GM12872 (cell line): ENCODE measurements around the gene BLACAT1.

ENCODE experiments used
- TF ChIP-seq, protein P1 (sequence below): IDR thresholded peaks from 3 replicates; pipeline ENCODE4 v1.5.1; 2011; ENCODE audit warnings: low read depth, mild to moderate bottlenecking, low read length, moderate library complexity; ENCODE audit not compliant: insufficient read depth

Gene BLACAT1

DNA sequence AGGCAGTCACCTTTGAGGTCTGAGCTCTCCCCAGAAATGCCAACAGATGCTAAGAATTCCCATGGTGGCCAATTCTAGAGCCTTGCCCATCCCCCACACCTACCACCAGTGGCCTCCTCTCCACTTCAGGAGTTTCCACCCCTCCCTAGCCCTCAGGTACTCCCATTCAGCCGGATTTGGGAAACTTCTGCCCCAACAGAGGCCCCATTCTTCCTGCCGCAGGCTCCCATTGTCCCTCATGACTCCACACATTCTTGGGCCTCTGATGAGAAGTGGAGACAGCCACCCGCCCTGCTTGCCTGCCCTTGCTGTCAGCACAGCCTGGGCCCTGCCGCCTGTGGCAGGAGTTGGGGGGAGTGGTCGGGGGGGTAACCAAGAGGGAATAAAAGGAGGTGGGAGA, 4.6 kb downstream of the BLACAT1 start:
- TF ChIP-seq, protein P1, sequence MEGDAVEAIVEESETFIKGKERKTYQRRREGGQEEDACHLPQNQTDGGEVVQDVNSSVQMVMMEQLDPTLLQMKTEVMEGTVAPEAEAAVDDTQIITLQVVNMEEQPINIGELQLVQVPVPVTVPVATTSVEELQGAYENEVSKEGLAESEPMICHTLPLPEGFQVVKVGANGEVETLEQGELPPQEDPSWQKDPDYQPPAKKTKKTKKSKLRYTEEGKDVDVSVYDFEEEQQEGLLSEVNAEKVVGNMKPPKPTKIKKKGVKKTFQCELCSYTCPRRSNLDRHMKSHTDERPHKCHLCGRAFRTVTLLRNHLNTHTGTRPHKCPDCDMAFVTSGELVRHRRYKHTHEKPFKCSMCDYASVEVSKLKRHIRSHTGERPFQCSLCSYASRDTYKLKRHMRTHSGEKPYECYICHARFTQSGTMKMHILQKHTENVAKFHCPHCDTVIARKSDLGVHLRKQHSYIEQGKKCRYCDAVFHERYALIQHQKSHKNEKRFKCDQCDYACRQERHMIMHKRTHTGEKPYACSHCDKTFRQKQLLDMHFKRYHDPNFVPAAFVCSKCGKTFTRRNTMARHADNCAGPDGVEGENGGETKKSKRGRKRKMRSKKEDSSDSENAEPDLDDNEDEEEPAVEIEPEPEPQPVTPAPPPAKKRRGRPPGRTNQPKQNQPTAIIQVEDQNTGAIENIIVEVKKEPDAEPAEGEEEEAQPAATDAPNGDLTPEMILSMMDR = no peak

DNA sequence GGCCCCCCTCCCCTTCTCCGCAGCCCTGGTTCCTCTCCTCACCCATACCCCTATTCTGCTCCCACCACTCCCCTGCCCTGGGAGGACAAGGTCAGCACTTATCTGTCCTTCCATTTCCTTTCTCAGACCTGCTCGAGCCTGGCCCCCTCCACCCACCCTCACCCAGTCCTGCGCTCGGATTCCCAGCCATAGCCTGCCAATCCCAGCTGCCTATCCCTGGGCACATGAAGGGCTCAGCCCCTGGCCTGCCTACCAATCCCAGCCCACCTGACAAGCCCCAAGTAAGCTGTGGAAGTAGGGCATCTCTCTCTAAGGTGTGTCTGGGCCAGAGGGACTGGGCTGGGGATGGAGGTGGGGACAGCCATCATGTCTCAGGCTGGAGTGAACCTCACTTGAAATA, 5.4 kb downstream of the BLACAT1 start:
- TF ChIP-seq, protein P1 = no peak

DNA sequence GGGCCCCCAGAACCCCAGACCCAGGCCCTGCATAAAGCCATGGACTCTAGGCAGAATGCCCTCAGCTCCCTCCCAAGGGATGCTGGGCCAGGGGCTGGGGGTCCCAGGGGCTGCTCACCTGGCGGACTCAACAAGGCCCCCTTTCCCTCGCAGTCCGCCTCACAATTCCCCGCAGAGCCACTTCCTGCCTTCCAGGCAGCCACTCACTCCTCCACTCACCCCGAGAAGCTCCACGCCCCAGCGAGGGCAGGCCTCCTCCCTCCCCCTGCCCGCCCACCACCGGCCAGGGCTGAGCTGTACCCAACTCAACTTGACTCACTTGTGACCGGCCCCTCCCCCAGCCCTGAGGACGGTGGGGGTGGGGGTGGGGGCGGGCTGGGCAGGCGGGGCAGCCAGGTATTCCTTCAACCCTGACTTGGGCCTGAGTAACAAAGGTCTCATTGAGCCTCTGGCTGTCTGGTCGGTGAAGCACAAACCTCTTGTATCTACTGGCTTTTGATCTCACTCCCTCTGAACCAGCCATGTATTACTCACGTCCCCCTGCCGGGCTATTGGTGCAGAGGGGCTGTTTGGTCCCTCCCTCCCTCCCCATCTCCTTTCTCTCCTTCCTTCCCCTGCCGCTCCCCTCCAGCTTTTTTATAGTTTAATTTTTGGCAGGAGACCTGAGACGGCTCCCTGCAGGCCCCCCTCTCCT, 5.9 kb downstream of the BLACAT1 start:
- TF ChIP-seq, protein P1 = no peak

DNA sequence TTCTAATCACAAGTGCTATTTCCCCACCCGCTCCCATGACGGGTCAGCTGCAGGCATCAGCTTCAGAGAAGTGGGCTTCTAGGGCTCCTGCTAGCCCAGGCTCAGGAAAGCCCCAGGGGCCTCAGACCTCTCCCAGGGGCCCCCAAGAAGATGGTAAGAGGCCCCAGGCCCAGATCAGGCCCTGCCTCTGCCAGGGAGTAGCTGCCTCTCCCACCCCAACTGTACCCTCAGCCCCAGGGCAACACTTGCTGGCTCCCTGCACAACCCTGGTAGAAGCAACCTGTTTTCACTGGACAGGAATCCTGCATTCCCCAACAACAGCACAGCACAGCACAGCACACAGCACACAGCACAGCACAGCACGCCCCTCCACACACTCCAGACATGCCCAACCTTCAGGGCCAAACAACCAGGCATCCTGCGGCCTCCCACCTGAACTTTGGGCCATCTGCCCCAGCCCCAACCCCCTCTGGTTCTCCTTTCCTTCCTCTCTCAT, 6.5 kb downstream of the BLACAT1 start:
- TF ChIP-seq, protein P1 = no peak

DNA sequence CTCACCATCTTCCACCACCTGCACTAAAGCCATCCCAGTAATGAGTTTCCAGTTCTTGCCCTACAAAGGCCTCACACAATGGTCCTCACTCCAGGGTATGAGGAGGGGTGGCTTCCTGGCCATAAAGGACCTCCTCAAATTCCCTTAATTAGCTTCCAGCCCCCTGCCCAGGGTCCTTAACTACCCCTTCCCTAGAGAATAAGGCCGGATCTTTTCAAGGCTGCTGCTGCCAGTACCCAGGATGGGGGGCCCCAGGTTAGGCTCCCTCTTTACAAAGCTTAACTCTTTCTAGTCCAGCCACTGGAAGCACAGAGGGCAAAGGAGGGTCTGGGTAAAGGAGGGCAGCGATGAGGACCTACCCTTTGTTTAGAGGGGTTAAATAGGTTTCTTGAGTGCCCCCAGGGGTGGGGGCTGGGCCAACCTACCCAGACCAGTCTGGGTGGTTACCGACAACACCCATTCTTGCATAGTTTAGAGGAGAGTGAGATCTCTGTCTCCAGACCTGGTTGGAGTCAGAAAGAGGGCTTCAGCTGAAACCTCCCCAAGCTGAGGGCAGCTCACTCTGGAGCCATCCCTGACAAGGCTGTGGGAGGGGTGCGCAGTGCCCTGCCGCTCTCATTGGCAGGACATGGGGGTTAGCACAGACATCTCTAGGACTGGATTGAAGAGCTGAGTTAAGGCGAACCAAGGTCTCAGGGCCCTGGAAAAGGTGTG, 7.1 kb downstream of the BLACAT1 start:
- TF ChIP-seq, protein P1 = no peak

DNA sequence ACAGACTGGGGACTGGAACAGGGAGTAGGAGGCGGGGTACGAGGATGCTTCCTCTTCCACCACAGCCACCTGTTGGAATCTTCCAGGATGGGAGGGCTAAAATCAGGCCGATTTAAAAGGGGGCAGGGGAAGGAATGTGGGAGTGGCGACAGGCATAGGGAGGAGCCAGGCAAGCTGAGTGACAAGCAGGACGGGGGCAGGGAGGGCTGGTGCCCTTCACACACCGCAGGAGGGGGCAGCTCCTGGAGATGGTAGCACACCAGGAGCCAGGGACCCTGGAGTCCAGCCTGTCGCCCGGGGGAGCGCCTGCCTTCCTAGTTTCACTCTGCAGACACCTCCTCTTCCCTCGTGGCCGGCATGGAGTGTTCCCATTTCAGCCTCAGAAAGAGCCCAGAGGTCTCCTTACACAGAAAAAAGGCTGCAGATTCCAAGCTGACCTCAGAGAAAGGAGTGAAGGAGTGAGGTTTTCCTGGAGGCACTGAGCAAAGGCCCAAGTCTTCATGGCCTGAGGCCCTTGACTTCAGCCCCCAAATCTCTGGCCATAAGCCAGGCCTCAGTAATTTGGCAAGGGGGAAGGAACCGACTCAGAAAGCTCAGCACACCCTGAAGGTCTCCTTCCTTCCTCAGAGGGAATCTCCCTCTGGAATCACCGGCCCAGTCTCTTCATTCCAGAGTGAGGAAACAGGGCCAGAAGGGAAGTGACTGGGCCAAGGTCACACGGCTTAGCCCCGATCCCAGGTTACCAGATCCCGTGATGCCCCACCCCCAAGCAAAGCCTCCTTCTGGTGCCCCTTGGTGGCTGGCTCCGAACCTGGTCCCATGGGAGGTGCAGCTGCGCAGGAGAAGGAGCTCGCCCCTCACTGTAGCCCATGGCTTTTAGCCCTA, 8.1 kb downstream of the BLACAT1 start:
- TF ChIP-seq, protein P1 = no peak

DNA sequence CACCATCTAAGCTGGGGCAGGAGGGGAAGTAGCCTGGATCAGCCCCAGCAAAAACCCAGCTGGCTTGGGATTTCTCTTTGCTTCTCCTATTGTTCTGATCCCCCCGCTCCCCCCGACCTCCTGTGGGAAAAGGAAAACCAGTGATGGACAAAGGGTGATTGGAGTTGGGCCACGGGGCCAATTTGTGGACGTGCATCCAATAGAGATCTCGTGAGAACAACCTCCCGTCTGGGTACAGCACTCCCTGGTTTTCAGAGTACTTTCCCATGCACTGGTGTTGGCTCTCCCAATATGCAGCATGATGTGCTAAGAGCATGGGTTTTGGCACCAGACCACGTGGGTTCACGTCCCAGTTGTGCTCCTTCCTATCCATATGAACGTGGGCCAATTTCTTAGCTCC, 9.0 kb downstream of the BLACAT1 start:
- TF ChIP-seq, protein P1 = no peak
